Activated T-helper 1 cell treated with anti-CD3 and anti-CD28 coated beads, Interleukin-12 subunit alpha, Interleukin-12 subunit beta, Interleukin-2, Interleukin-4 antibody, amounts not matched to agents 30 ng/mL and 10 ng/mL and 1 ng/mL, durations not matched to agents 14 hours and 24 hours and 36 hours (primary cell): ENCODE data around the gene BCDIN3D. TPM values are rescaled to one million over a fixed set of nuclear protein-coding genes. Genes with fewer than 3 reads are reported as not detected.
"Not testable (repeated sequence)": the region's sequence is repeated elsewhere in the genome, so short reads cannot be mapped to it uniquely, and the experiment has no call there.

Experiments used
- DNase-seq: peaks from one replicate; pipeline ENCODE4 v3.0.0; 2021; ENCODE audit warnings: low spot score
- H3K27ac Mint-ChIP-seq: one replicate; pipeline ENCODE4 v1.8.0; 2021; ENCODE audit warnings: mild to moderate bottlenecking, mixed read lengths
- H3K27me3 Mint-ChIP-seq: one replicate; pipeline ENCODE4 v1.8.0; 2022; ENCODE audit warnings: mild to moderate bottlenecking, moderate library complexity, mixed read lengths; ENCODE audit not compliant: insufficient read depth
- H3K36me3 Mint-ChIP-seq: one replicate; pipeline ENCODE4 v1.8.0; 2021; ENCODE audit warnings: low read depth, mixed read lengths
- H3K4me1 Mint-ChIP-seq: one replicate; pipeline ENCODE4 v1.8.0; 2021; ENCODE audit warnings: low read depth, mixed read lengths
- H3K4me3 Mint-ChIP-seq: one replicate; pipeline ENCODE4 v1.8.0; 2021; ENCODE audit warnings: mild to moderate bottlenecking, moderate library complexity, mixed read lengths
- H3K9me3 Mint-ChIP-seq: one replicate; pipeline ENCODE4 v1.8.0; 2021; ENCODE audit warnings: mixed read lengths
- intact Hi-C: fragments of 100-400 bp; cut with micrococcal nuclease; formaldehyde crosslinking; loops from one replicate; pipeline ENCODE4 v1.15.1; 2024
- total RNA-seq: library from RNA; stranded (reverse); gene quantifications from 2 replicates; pipeline ENCODE4 v1.2.3, GENCODE V29; 2022

BCDIN3D gene
- total RNA-seq, 1 donor from 2014 or later: 3.6 TPM

GRCh38 chr12:49863946-49864797, 21.3 kb upstream of the BCDIN3D start:
- intact Hi-C loops: no loop called here
- DNase-seq: no peak
- no peaks in the 10 kb centered on the region for H3K36me3 Mint-ChIP-seq
- no peak overlapping the region for H3K27ac Mint-ChIP-seq
- H3K9me3 Mint-ChIP-seq: no peaks in the 10 kb centered on the region
- H3K4me3 Mint-ChIP-seq: no peak overlapping the region
- peaks cover 7% of the 10 kb centered on the region for H3K27me3 Mint-ChIP-seq
- no peaks in the 10 kb centered on the region for H3K4me1 Mint-ChIP-seq

DNA sequence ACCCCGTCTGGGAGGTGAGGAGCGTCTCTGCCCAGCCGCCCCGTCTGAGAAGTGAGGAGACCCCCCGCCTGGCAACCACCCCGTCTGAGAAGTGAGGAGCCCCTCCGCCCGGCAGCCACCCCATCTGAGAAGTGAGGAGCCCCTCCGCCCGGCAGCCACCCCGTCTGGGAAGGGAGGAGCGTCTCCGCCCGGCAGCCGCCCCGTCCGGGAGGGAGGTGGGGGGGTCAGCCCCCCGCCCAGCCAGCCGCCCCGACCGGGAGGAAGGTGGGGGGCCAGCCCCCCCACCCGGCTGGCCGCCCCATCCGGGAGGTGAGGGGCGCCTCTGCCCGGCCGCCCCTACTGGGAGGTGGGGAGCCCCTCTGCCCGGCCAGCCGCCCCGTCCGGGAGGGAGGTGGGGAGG, 18.0 kb upstream of the BCDIN3D start:
- H3K27ac Mint-ChIP-seq, DNase-seq, H3K9me3 Mint-ChIP-seq, intact Hi-C loops, H3K4me1 Mint-ChIP-seq, H3K36me3 Mint-ChIP-seq, H3K4me3 Mint-ChIP-seq: not testable (repeated sequence)
- H3K27me3 Mint-ChIP-seq: peaks cover 12% of the 10 kb centered on the region

DNA sequence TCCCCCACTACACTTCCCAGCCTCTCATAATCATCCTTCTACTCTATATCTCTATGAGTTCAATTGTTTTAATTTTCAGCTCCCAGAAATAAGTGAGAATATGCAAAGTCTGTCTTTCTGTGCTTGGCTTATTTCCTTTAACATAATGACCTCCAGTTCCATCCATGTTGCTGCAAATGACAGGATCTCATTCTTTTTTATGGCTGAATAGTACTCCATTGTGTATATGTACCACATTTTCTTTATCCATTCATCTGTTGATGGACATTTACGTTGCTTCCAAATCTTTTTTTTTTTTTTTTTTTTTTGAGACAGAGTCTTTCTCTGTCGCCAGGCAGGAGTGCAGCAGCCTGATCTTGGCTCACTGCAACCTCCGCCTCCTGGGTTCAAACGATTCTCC, 13.0 kb upstream of the BCDIN3D start:
- H3K4me1 Mint-ChIP-seq, H3K27ac Mint-ChIP-seq, DNase-seq, intact Hi-C loops, H3K4me3 Mint-ChIP-seq, H3K9me3 Mint-ChIP-seq, H3K36me3 Mint-ChIP-seq: not testable (repeated sequence)
- peaks cover 14% of the 10 kb centered on the region for H3K27me3 Mint-ChIP-seq

- Mint-ChIP-seq H3K27me3 (peaks cover 14% of the 10 kb centered on the region), H3K4me1 (peaks cover 6% of the 10 kb centered on the region), H3K4me3 (no peak overlapping the region), H3K36me3 (no peaks in the 10 kb centered on the region), H3K27ac (no peak overlapping the region), H3K9me3 (no peaks in the 10 kb centered on the region)
- DNase-seq: no peak
- intact Hi-C loops: no loop called here
These were observed 12.1 kb upstream of the BCDIN3D start for GRCh38 chr12:49854976-49855375.

GRCh38 chr12:49853671-49854070, 10.8 kb upstream of the BCDIN3D start:
- peaks cover 22% of the 10 kb centered on the region for H3K27me3 Mint-ChIP-seq
- no peaks in the 10 kb centered on the region for H3K36me3 Mint-ChIP-seq
- DNase-seq: no peak
- no peak overlapping the region for H3K27ac Mint-ChIP-seq
- peaks cover 6% of the 10 kb centered on the region for H3K4me1 Mint-ChIP-seq
- intact Hi-C loops: no loop called here
- no peak overlapping the region for H3K4me3 Mint-ChIP-seq
- H3K9me3 Mint-ChIP-seq: no peaks in the 10 kb centered on the region

GRCh38 chr12:49847161-49847560, 4.3 kb upstream of the BCDIN3D start:
- Mint-ChIP-seq H3K27me3 (peaks cover 12% of the 10 kb centered on the region), H3K4me3 (no peak overlapping the region), H3K4me1 (peaks cover 27% of the 10 kb centered on the region), H3K9me3 (peaks cover 8% of the 10 kb centered on the region), H3K27ac (no peak overlapping the region), H3K36me3 (no peaks in the 10 kb centered on the region)
- intact Hi-C loops: no loop called here
- DNase-seq: no peak

- peaks cover 8% of the 10 kb centered on the region for H3K9me3 Mint-ChIP-seq
- intact Hi-C loops: no loop called here
- H3K27me3 Mint-ChIP-seq: peaks cover 10% of the 10 kb centered on the region
- no peaks in the 10 kb centered on the region for H3K36me3 Mint-ChIP-seq
- peaks cover 34% of the 10 kb centered on the region for H3K4me1 Mint-ChIP-seq
- DNase-seq: no peak
- H3K27ac Mint-ChIP-seq: no peak overlapping the region
- H3K4me3 Mint-ChIP-seq: no peak overlapping the region
These were observed 3.1 kb upstream of the BCDIN3D start for GRCh38 chr12:49846032-49846431.

DNA sequence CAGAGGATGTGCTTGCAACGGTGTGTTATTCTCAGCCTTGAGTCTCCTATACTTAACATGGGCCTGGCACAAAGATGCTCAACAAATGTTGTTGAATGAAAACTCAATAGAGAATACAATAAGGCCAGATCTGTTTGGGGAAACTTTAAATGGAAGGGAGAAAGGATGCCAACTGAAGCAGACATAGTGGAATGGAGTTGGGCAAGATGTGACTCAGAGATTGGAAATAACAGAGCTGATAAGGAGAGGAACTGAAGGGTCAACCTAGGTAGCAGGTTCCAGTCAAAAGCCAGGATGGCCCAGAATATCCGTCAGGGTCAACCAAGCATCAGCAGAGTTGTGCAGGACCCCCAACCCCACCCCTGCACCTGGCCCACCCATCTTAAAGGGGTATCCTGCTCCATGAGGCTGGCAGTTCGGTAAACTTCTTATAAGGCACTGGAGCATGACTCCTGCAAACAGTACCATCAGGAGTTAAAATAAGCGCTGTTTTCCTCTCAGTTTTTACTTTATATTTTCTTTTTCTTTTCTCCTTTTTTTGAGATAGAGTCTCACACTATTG, 1.1 kb upstream of the BCDIN3D start:
- DNase-seq: no peak
- Mint-ChIP-seq H3K36me3 (no peaks in the 10 kb centered on the region), H3K27me3 (peaks cover 4% of the 10 kb centered on the region), H3K4me1 (peaks cover 29% of the 10 kb centered on the region), H3K4me3 (peak overlapping the region; percentile 91), H3K9me3 (peaks cover 8% of the 10 kb centered on the region), H3K27ac (no peak overlapping the region)
- intact Hi-C loops: loop anchor here (1.0 to 5.0 kb wide), 5 partner anchors 103 to 277 kb away; partner anchors contain the start of genes MCRS1, PRPF40B, RACGAP1 and TMBIM6

- DNase-seq: no peak
- Mint-ChIP-seq H3K27me3 (peaks cover 1% of the 10 kb centered on the region), H3K36me3 (no peaks in the 10 kb centered on the region), H3K9me3 (peaks cover 8% of the 10 kb centered on the region), H3K27ac (peak overlapping the region; percentile 84), H3K4me3 (peak overlapping the region; percentile 91), H3K4me1 (peaks cover 29% of the 10 kb centered on the region)
- intact Hi-C loops: loop anchor here (1.0 to 5.0 kb wide), 5 partner anchors 102 to 276 kb away; partner anchors contain the start of genes MCRS1, PRPF40B, RACGAP1 and TMBIM6
These were observed 505 bp upstream of the BCDIN3D start for GRCh38 chr12:49843411-49843810.

GRCh38 chr12:49838973-49839633, 3.8 kb downstream of the BCDIN3D start:
- H3K4me1 Mint-ChIP-seq: peaks cover 19% of the 10 kb centered on the region
- H3K4me3 Mint-ChIP-seq: no peak overlapping the region
- no peaks in the 10 kb centered on the region for H3K9me3 Mint-ChIP-seq
- H3K27ac Mint-ChIP-seq: no peak overlapping the region
- H3K27me3 Mint-ChIP-seq: no peaks in the 10 kb centered on the region
- intact Hi-C loops: loop anchor here (1.0 kb wide), 2 partner anchors 63 to 76 kb away; no protein-coding TSS in a partner anchor
- DNase-seq: peak; percentile 31
- no peaks in the 10 kb centered on the region for H3K36me3 Mint-ChIP-seq

DNA sequence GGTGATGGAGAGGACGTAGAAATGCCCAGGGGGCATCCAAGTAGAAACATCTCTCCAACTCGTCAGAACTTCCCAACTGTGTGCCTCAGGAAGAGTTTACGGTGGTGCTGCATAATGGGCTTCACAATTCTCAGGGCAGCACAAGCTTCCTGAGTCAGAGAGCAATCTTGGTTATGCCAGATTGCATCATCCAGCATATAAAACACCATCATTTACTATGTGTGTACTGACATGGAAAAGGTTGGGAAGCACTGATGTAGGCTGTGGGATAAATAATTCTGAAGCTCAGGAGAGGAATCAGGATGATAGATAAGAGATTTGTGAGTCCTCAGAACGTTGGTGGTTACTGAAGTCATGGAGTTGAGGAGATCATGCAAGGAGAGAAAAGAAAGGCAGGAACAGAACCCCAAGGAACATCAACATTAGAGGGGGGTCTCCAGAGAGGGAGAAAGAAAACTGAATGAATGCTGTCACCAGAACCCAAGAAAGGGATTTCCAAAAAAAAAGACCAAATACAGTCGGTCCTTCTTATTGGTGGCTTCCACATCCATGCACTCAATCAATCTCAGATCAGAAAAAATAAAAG, 10.0 kb downstream of the BCDIN3D start:
- no peaks in the 10 kb centered on the region for H3K9me3 Mint-ChIP-seq
- no peak overlapping the region for H3K27ac Mint-ChIP-seq
- intact Hi-C loops: no loop called here
- DNase-seq: no peak
- no peaks in the 10 kb centered on the region for H3K36me3 Mint-ChIP-seq
- peaks cover 20% of the 10 kb centered on the region for H3K27me3 Mint-ChIP-seq
- H3K4me3 Mint-ChIP-seq: no peak overlapping the region
- H3K4me1 Mint-ChIP-seq: peaks cover 13% of the 10 kb centered on the region

DNA sequence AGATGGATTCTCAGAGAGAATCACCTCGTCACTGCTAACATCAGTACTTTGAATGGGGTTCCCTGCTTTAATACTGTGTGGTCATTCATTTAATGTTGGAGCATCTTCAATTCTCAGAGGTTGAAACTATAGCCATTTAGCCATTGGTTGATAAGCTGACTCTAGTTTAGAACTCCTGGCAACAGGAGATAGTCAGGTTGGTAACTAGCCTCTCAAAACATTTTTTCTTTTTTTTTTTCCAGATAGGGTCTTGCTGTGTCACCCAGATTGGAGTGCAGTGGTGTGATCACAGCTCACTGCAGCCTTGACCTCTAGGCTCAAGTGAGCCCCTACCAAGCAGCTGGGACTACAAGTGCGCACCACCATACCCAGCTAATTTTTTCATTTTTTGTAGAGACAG, 11.2 kb downstream of the BCDIN3D start:
- H3K9me3 Mint-ChIP-seq: no peaks in the 10 kb centered on the region
- H3K27ac Mint-ChIP-seq: no peak overlapping the region
- H3K27me3 Mint-ChIP-seq: peaks cover 24% of the 10 kb centered on the region
- no peaks in the 10 kb centered on the region for H3K36me3 Mint-ChIP-seq
- no peak for DNase-seq
- H3K4me1 Mint-ChIP-seq: peaks cover 21% of the 10 kb centered on the region
- intact Hi-C loops: no loop called here
- no peak overlapping the region for H3K4me3 Mint-ChIP-seq
